Measurements from ENCODE around the gene AFF2.

Gene AFF2

GRCh38 chrX:148588649-148589310 lies 88.4 kb downstream of the AFF2 start:
- DNase-seq (ENCODE audit: low read depth, low spot score): no peak

DNA sequence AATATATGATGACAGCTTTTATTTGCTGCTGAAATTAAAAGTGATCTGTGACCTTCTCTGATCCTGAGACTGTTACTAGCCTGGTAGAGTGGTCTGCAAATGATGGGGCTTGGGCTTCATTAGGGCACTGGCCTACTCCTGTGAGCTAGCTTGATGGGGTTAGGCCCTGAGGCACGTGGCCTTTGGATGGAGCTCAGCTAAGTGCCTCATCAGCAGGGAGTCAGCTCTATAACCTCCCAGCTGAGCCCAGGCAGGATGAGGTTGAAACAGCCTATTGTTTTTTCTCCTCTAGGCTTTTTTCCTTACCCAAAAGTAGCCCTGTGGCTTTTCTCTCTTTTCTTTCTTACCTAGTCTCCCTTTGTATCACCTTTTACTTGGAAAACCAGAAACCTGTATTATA lies 92.2 kb downstream of the AFF2 start:
- no peak for DNase-seq (ENCODE audit: low read depth, low spot score)

DNA sequence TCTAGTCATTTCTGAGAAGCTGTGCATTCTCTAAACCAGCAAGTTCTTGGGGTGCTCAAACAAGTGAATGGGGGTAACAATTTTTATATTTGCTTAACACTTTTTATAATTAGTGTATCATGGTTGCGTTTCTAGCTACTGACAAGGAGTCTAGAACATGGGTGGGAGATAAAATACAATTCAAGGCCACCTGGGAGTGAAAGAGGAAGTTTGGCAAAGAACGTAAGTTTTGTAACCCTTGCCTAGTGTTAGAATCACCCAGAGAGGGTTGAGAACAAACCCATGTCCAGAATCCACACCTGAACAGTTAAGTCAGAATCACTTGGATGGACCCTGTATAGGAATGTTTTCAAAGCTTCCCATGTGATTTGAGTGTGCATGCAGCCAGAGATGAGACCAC lies 92.7 kb downstream of the AFF2 start:
- no peak for DNase-seq (ENCODE audit: low read depth, low spot score)

DNA sequence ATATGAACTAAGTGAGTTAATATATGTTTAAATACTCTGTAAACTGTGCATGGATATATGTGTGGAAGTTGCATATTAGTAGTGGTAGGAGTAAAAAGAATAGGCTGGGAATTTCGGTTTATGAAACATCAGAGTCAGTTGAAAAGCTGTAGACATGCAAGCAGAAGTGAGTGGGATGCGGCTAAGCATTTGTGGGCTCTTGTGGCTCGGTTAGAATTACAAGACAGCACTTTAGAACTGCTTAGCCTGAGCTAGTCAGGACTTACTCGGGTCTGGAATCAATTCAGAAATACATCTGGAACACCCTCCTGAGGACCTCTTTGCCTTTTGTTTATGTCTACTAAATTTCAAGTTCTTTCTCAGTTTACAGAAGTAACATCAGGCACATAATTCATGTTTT lies 93.6 kb downstream of the AFF2 start:
- no peak for DNase-seq (ENCODE audit: low read depth, low spot score)

GRCh38 chrX:148599404-148599803 lies 99.0 kb downstream of the AFF2 start:
- DNase-seq (ENCODE audit: low read depth, low spot score): no peak

GRCh38 chrX:148600131-148600530 lies 99.7 kb downstream of the AFF2 start:
- DNase-seq (ENCODE audit: low read depth, low spot score): no peak

DNA sequence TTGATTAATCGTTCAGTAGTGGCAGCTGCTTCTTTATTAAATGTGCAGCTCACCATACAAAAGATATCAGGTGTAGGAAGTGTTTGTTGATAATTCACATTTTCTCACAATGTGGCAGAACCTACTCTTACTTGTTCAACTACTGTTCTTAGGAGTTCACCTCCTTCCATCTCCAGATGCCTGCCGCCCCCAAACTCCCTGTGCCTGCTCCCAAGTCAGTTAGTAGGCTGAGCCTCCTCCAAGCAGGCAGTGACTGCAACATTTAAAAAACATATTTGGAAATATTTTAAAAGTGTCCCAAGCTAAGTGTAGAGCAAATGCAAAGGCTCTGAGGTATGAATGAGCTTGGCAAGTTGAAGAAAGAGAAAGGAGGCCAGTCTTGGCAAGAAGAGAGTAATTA lies 100.2 kb downstream of the AFF2 start:
- no peak for DNase-seq (ENCODE audit: low read depth, low spot score)

- no peak for DNase-seq (ENCODE audit: low read depth, low spot score)
Measured at GRCh38 chrX:148601034-148601433, 100.6 kb downstream of the AFF2 start.

- no peak for DNase-seq (ENCODE audit: low read depth, low spot score)
Measured at GRCh38 chrX:148609515-148610327, 109.3 kb downstream of the AFF2 start.

- DNase-seq (ENCODE audit: low read depth, low spot score): no peak
Measured at GRCh38 chrX:148610328-148610698, 109.9 kb downstream of the AFF2 start.

GRCh38 chrX:148611993-148612392 lies 111.6 kb downstream of the AFF2 start:
- no peak for DNase-seq (ENCODE audit: low read depth, low spot score)

GRCh38 chrX:148612431-148612830 lies 112.0 kb downstream of the AFF2 start:
- no peak for DNase-seq (ENCODE audit: low read depth, low spot score)

GRCh38 chrX:148613636-148614035 lies 113.2 kb downstream of the AFF2 start:
- no peak for DNase-seq (ENCODE audit: low read depth, low spot score)

DNA sequence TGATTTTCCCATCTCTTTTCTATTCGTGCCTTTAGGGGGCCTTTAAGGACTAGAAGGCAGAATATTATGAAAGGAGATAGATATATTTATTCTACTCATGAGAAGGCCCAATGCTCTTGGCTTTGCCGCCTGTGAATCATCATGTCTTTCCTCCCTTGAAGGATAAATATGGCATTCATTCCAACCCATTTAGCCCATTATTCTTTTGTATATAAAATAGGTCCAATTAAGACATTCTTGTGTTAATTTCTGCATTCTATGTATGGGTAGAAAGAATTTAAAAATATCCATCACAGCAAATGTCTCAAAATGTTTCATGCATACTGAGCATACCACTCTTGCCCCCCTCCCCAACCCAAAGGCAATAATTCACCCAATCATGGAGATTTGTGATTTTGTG lies 115.1 kb downstream of the AFF2 start:
- no peak for DNase-seq (ENCODE audit: low read depth, low spot score)

DNA sequence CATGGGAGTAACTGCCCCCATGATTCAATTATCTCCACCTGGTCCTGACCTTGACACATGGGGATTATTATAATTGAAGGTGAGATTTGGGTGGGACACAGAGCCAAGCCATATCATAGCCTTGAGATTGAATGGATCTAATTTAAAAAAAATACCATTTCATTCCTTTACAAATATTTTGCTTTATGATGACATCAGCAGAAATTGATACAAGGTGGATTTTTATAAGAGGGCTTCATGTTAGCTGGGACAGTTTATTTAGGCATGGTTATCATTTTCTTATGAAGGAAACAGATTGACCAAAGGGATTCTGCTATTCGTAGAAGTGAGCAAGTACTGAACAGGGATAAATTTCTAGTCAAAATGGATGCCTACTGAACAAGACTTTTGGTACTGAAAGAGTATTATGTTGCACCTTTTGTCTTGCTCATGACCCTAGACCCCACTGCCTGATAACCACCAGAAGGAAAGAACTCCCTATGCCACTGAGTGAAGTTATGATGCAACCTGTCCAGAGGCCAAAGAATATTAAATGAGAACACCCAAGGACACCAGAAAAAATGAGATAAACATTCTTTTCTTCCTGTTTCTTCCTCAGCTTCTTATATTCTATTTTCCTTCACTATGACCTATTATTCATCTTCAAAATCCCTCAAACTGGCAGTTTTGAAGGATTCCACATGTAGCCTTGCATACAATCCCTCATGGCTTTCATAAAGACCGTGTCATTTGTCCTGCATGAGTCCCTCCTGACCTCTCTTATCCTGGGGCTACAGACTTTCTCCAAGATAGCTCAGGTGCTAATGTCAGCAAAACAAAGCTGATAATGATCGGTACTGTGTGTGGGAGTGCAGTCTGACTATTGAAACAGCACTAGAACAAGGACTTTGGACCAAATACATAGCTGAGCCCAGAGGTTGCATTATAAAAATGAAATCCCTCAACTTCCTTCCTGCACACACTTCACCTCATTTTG lies 118.3 kb downstream of the AFF2 start:
- DNase-seq (ENCODE audit: low read depth, low spot score): no peak

- no peak for DNase-seq (ENCODE audit: low read depth, low spot score)
Measured at GRCh38 chrX:148620023-148620422, 119.6 kb downstream of the AFF2 start.

DNA sequence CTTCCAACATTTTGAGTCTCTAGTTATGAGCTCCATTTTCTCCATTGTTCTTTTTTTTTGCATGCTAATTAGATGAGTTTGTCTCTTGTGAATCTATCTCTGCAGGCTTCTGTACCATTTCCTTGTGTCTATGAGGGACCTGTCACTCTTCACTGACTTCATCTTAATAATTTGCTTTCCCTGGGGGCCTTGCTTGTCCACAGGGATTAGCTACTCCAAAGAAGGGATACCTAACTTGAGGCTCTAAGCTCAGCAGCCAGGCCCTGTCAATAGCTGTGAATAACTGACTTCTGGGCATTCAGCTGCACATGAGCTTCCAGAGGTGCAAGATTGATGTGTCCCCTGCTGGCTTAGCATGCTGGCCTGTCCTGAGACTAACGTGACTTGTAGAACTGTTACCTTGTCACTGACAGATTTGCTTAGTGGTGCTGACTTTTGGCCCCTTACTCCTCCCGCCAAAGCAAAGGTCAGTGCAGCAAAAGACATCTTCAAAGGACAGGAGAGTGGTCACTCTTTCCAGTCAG lies 124.6 kb downstream of the AFF2 start:
- DNase-seq (ENCODE audit: low read depth, low spot score): no peak

DNA sequence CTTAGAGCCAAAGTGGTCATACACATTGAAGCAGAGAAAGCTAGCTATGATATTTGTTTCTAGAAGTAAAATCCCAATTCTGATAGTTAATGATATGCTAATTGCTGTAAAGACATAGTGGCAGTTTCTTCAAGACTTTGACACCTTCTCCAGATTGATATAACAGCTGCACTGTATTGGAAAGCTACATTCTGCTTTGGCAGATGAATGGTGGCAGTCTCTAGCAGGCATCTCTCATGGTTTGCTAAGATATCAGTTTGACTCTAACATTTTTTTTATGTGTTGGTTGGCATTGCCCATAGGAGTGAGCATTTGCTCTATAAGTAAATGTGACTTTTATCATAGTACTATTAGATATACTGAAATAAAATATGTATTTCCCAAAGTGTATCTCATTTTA lies 128.2 kb downstream of the AFF2 start:
- no peak for DNase-seq (ENCODE audit: low read depth, low spot score)

- no peak for DNase-seq (ENCODE audit: low read depth, low spot score)
Measured at GRCh38 chrX:148629434-148629833, 129.0 kb downstream of the AFF2 start.

GRCh38 chrX:148632444-148632843 lies 132.0 kb downstream of the AFF2 start:
- no peak for DNase-seq (ENCODE audit: low read depth, low spot score)

DNA sequence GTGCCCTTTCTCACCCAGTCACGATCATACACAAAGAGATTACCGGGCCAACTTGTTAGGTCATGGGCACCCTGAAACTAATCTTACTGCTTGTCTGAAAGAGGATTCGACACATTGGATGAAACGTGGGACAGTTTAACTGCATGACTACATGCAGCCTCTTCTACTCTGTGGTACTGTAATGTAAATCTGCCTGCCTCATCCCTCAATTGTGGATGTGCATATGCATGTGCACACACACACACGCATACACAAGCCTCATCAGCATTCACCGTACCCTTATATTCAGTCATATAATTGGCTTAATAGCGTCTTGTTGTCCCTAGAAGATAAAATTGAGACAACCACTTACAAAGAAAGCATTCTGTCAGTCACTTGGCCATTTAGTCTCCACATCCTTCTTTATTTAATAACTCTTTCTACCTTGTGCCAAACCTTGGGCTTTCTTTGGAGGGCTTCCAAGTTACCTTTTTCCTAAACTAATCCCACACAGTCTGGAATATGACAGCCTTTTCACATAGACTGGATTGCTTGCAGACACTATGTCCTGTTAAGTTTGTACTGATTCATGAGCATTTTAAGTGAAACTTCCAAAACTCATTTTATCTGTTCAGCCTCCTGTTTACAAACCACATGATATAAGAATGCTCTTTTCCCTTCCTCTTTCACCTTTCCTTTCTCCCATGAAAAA lies 132.9 kb downstream of the AFF2 start:
- no peak for DNase-seq (ENCODE audit: low read depth, low spot score)
